Parathyroid adenoma (tissue), 2 donors: Measurements from ENCODE around the gene TRPV6.
A peak's percentile ranks its signal among the peaks of the same experiment; 100 is the strongest.

Experiments
- H2AFZ ChIP-seq: fragments of 300-600 bp; sonication (generic); one replicate; pipeline ENCODE4 v1.7.0; 2017; ENCODE audit warnings: antibody characterized with exemption, mild to moderate bottlenecking
- H3K27ac ChIP-seq: fragments of 300-600 bp; sonication (generic); one replicate; pipeline ENCODE4 v1.7.0; 2017
- H3K27me3 ChIP-seq: fragments of 300-600 bp; sonication (generic); one replicate; pipeline ENCODE4 v1.7.0; 2017; ENCODE audit warnings: low read length; ENCODE audit not compliant: control insufficient read depth, insufficient read depth
- H3K36me3 ChIP-seq: fragments of 300-600 bp; sonication (generic); one replicate; pipeline ENCODE4 v1.7.0; 2017; ENCODE audit warnings: low read length; ENCODE audit not compliant: control insufficient read depth, insufficient read depth
- H3K4me1 ChIP-seq: fragments of 300-600 bp; sonication (generic); one replicate; pipeline ENCODE4 v1.7.0; 2017; ENCODE audit warnings: control low read depth
- H3K4me2 ChIP-seq: fragments of 300-600 bp; sonication (generic); one replicate; pipeline ENCODE4 v1.7.0; 2017; ENCODE audit warnings: low read length
- H3K4me3 ChIP-seq: fragments of 300-600 bp; sonication (generic); one replicate; pipeline ENCODE4 v1.7.0; 2017; ENCODE audit warnings: low read depth, low read length
- H3K79me2 ChIP-seq: fragments of 300-600 bp; sonication (generic); one replicate; pipeline ENCODE4 v1.7.0; 2017; ENCODE audit warnings: control low read depth
- H3K9ac ChIP-seq: fragments of 300-600 bp; sonication (generic); one replicate; pipeline ENCODE4 v1.7.0; 2017; ENCODE audit warnings: mild to moderate bottlenecking
- H3K9me3 ChIP-seq: fragments of 300-600 bp; sonication (generic); one replicate; pipeline ENCODE4 v1.7.0; 2017; ENCODE audit warnings: low read length; ENCODE audit not compliant: control insufficient read depth
- TF ChIP-seq, protein P1 (sequence below): fragments of 300-600 bp; sonication (generic); IDR thresholded peaks from one replicate; pipeline ENCODE4 v1.7.0; 2017; ENCODE audit warnings: antibody characterized with exemption, mild to moderate bottlenecking
- donor health status: primary hyperparathyroidism.

TRPV6 gene

DNA sequence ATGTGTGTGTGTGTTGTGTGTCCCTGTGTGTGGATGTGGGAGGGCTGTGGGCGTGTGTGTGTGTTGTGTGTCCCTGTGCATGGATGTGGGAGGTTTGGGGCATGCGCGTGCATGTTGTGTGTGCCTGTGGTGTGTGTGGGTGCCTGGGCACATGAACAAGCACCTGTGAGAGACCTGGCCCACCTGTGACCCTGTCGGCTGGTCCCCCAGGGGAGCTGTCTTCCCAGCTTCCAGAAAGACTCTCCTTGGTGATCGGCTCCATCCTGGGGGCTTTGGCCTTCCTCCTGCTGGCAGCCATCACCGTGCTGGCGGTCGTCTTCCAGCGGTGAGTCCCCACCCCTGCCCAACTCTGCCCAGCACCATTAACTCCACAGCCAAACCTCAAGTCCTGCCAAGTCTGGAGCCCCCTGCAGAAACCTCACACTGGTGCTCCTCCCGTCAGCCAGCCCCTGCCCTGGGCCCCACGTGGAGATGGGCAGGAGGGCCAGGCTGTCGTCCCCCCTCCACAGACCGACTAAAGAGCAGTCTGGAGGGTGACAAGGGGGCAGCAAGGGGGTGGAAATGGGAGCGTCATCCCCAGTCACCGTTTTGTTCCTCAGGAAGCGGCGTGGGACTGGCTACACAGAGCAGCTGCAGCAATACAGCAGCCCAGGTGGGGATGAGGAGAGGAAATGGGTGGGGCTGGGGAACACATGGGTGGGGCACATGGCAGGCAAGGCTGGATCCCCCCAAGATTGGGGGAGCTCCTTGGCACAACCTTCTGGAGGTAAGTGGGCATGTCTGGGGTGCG lies 18.0 kb downstream of the TRPV6 start:
- H3K27ac ChIP-seq: no peak overlapping the region

DNA sequence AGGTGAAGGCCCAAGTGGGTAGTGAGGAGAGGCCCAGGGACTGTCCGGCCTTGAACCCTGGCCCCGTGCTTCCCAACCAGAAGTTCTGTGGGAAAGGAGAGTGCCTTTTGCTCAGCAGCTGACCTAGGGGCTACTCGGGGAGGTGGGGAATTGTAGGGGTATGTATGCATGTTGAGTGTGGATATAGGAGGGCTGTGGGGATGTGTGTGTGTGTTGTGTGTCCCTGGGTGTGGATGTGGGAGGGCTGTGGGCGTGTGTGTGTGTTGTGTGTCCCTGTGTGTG lies 18.5 kb downstream of the TRPV6 start:
- TF ChIP-seq, protein P1, sequence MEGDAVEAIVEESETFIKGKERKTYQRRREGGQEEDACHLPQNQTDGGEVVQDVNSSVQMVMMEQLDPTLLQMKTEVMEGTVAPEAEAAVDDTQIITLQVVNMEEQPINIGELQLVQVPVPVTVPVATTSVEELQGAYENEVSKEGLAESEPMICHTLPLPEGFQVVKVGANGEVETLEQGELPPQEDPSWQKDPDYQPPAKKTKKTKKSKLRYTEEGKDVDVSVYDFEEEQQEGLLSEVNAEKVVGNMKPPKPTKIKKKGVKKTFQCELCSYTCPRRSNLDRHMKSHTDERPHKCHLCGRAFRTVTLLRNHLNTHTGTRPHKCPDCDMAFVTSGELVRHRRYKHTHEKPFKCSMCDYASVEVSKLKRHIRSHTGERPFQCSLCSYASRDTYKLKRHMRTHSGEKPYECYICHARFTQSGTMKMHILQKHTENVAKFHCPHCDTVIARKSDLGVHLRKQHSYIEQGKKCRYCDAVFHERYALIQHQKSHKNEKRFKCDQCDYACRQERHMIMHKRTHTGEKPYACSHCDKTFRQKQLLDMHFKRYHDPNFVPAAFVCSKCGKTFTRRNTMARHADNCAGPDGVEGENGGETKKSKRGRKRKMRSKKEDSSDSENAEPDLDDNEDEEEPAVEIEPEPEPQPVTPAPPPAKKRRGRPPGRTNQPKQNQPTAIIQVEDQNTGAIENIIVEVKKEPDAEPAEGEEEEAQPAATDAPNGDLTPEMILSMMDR: no peak
- no peaks in the 10 kb centered on the region for H3K36me3 ChIP-seq
- no peaks in the 10 kb centered on the region for H3K4me1 ChIP-seq
- H3K9me3 ChIP-seq: no peaks in the 10 kb centered on the region
- H3K4me3 ChIP-seq: no peak overlapping the region
- no peak overlapping the region for H3K4me2 ChIP-seq
- H3K79me2 ChIP-seq: no peaks in the 10 kb centered on the region
- no peaks in the 10 kb centered on the region for H3K27me3 ChIP-seq
- no peak overlapping the region for H2AFZ ChIP-seq
- H3K27ac ChIP-seq: no peak overlapping the region
- no peak overlapping the region for H3K9ac ChIP-seq

More for the DNA sequence above, 18.0 kb downstream of the TRPV6 start:
- Histone ChIP-seq H3K36me3 (no peaks in the 10 kb centered on the region), H3K4me1 (no peaks in the 10 kb centered on the region), H3K9ac (no peak overlapping the region), H3K9me3 (no peaks in the 10 kb centered on the region), H3K27me3 (no peaks in the 10 kb centered on the region), H2AFZ (no peak overlapping the region), H3K4me3 (no peak overlapping the region), H3K79me2 (no peaks in the 10 kb centered on the region), H3K4me2 (no peak overlapping the region)
- TF ChIP-seq, protein P1: no peak

DNA sequence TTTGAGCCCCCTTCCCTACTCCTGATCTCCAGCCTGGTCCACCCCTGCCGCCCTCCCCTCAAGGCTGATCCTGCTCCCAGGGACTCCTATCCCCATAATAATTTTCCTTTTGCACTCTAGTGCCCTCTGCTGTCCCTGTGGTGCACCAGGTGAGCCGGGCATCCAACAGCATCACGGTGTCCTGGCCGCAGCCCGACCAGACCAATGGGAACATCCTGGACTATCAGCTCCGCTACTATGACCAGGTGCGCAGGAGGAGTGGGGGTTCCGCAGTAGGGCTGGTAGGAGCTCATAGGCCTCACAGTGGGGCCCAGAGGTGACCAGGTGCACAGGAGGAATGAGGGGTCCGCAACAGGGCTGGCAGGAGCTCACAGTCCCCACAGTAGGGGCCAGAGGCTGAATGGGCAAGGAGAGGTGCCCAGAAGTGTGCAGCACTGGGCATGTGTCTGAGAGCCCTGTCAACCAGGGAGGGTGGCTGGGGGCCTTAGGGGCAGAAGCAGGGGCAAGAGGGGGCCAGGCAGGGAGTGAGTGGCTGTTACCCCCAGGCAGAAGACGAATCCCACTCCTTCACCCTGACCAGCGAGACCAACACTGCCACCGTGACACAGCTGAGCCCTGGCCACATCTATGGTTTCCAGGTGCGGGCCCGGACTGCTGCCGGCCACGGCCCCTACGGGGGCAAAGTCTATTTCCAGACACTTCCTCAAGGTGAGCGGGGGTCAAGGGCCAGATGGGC lies 19.0 kb downstream of the TRPV6 start:
- H3K4me3 ChIP-seq: no peak overlapping the region
- no peak overlapping the region for H3K27ac ChIP-seq
- no peak overlapping the region for H2AFZ ChIP-seq
- H3K4me2 ChIP-seq: no peak overlapping the region
- H3K36me3 ChIP-seq: no peaks in the 10 kb centered on the region
- H3K9ac ChIP-seq: no peak overlapping the region
- no peaks in the 10 kb centered on the region for H3K4me1 ChIP-seq
- H3K27me3 ChIP-seq: no peaks in the 10 kb centered on the region
- TF ChIP-seq, protein P1: peak; percentile 81
- H3K79me2 ChIP-seq: no peaks in the 10 kb centered on the region
- H3K9me3 ChIP-seq: no peaks in the 10 kb centered on the region

DNA sequence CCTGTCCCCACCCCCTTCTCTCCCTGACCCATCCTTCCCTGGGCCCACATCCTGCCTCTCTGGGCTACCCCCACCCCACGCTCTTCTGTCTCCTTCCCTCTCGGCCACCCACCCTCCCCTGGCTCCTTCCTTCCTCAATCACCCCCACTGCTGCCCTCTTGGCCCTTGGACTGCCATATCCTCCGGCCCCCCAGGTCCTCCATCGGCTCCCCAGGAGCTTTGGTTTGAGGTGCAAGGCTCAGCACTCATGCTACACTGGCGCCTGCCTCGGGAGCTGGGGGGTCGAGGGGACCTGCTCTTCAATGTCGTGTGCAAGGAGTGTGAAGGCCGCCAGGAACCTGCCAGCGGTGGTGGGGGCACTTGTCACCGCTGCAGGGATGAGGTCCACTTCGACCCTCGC lies 19.8 kb downstream of the TRPV6 start:
- Histone ChIP-seq H3K36me3 (no peaks in the 10 kb centered on the region), H3K4me3 (no peak overlapping the region), H2AFZ (no peak overlapping the region), H3K9me3 (no peaks in the 10 kb centered on the region), H3K79me2 (no peaks in the 10 kb centered on the region), H3K4me2 (no peak overlapping the region), H3K9ac (no peak overlapping the region), H3K27me3 (no peaks in the 10 kb centered on the region), H3K27ac (no peak overlapping the region), H3K4me1 (no peaks in the 10 kb centered on the region)
- TF ChIP-seq, protein P1: no peak
